ENCODE data around the gene IP6K1.

- TF ChIP-seq CTCF (IDR thresholded peaks at IDR 0.05) (no peak), POLR2A (IDR thresholded peaks at IDR 0.05) (no peak)
Observed at GRCh38 chr3:49806850-49807249, 20.5 kb upstream of the IP6K1 start.
